SH-SY5Y (cell line): ENCODE results near the gene PLA1A.

Experiments
- GATA2 ChIP-seq: IDR thresholded peaks from 2 replicates; pipeline ENCODE4 v1.6.1; 2011; ENCODE audit warnings: mild to moderate bottlenecking, low read depth, low read length
- GATA3 ChIP-seq: IDR thresholded peaks from 2 replicates; pipeline ENCODE4 v1.6.1; 2011; ENCODE audit warnings: low read depth, mild to moderate bottlenecking, low read length, moderate library complexity

DNA sequence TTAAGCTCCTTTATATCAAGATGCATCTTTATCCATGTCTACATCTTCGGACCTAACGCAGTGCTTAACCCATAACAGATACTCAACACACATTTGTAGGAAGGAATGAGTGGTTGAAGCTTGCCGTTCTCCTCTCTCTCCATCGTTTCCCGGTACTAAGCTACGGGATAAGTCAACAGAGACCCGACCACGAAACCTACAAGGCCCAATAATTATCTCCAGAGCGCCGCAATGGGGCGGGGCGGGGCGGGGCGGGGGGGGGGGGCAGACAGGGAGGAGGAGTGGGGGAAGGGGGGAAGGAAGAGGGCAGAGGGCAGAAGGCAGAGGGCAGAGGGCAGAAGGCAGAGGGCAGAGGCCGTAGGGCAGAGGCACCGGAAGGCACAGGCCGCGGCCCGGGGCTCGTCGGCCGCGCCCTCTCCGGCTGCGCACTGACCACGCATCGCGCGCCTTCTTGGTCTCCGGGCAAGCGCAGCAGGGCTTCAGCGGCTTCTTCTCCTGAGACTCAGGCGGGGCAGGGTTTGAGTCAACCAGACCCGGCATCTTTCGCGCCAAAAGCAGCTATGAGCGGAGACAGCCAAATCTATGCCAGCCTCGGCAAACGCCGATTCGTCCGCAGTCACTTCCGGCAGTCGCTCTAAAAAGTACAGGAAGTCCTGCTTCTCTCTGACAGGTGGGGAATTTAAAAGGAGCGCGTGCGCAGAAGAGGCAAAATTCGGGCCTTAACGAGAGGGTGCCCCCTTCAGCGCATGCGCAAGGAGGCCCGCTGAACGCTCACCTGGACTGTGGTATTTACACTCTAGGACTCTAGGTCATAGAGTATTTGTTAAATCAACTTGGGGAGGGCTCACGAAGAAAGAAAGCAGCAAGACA, 79.3 kb downstream of the PLA1A start, which contains the start of gene COX17:
- TF ChIP-seq GATA3, result no peak
- TF ChIP-seq GATA2, result no peak
